Activated T-helper 1 cell treated with anti-CD3 and anti-CD28 coated beads, Interleukin-12 subunit alpha, Interleukin-12 subunit beta, Interleukin-2, Interleukin-4 antibody, amounts not matched to agents 30 ng/mL and 10 ng/mL and 1 ng/mL, durations not matched to agents 14 hours and 24 hours and 36 hours (primary cell): ENCODE results near the gene DGKA. TPM values are rescaled to one million over a fixed set of nuclear protein-coding genes. Genes with fewer than 3 reads are reported as not detected.

ENCODE experiments used
- DNase-seq: peaks from one replicate; pipeline ENCODE4 v3.0.0; 2021; ENCODE audit warnings: low spot score
- H3K27ac Mint-ChIP-seq: one replicate; pipeline ENCODE4 v1.8.0; 2021; ENCODE audit warnings: mild to moderate bottlenecking, mixed read lengths
- H3K27me3 Mint-ChIP-seq: one replicate; pipeline ENCODE4 v1.8.0; 2022; ENCODE audit warnings: mild to moderate bottlenecking, moderate library complexity, mixed read lengths; ENCODE audit not compliant: insufficient read depth
- H3K36me3 Mint-ChIP-seq: one replicate; pipeline ENCODE4 v1.8.0; 2021; ENCODE audit warnings: low read depth, mixed read lengths
- H3K4me1 Mint-ChIP-seq: one replicate; pipeline ENCODE4 v1.8.0; 2021; ENCODE audit warnings: low read depth, mixed read lengths
- H3K4me3 Mint-ChIP-seq: one replicate; pipeline ENCODE4 v1.8.0; 2021; ENCODE audit warnings: mild to moderate bottlenecking, moderate library complexity, mixed read lengths
- H3K9me3 Mint-ChIP-seq: one replicate; pipeline ENCODE4 v1.8.0; 2021; ENCODE audit warnings: mixed read lengths
- intact Hi-C: fragments of 100-400 bp; cut with micrococcal nuclease; formaldehyde crosslinking; loops from one replicate; pipeline ENCODE4 v1.15.1; 2024
- total RNA-seq: library from RNA; stranded (reverse); gene quantifications from 2 replicates; pipeline ENCODE4 v1.2.3, GENCODE V29; 2022

The DGKA gene
- total RNA-seq, 1 donor from 2014 or later, result 379 TPM

DNA sequence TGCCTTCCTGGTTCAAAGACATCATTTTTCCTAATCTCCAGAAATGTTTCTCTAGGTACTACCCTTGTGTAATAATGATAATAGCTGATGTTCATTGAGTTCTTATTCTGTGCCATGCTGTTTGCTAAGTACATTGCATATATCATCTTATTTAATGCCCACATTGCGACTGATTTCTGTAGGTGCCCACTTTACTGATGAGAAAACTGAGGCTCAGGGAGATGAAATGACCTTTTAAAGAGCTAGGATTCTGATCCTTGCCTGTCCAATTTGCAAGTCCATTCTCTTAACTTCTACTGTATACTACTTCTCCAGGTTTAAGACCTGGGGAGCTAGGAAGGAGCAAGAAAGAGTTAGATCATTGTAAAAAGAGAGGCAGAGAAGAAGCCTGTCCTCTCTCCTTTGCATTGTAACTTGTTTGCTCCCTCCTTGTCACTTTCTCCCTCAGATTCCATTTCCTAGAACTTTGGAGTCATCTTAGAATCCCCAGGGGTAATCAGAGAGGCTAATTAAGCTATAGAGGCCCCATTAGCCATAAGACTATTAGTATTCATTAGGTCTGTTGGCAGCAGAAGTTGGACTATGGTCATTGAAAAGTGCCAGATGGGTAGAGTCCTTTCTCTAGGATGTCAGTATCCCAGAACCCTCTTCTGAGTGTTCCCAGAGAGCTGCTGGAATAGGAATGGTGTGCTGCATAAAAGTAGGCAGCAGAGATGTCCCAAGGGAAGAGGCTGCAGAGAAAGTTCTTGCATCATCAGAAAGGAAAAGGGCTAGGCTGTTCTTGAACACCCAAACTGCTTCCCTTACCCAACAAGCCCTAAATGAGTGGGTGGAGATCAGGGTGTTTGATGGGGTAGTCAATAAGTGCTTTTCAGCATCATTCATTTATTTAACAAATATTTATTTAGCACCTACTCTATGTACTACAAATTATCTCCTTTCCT is 3.1 kb downstream of the DGKA start:
- Mint-ChIP-seq H3K4me1 (peaks cover 84% of the 10 kb centered on the region), H3K9me3 (no peaks in the 10 kb centered on the region), H3K4me3 (peak overlapping the region; percentile 99), H3K36me3 (peaks cover 59% of the 10 kb centered on the region), H3K27ac (peak overlapping the region; percentile 95), H3K27me3 (no peaks in the 10 kb centered on the region)
- DNase-seq, result no peak
- intact Hi-C loops, result loop anchor here (5.0 to 10.0 kb wide), 3 partner anchors 288 to 1649 kb away; partner anchors contain the start of genes CBX5, HNRNPA1, NABP2 and NEMP1

DNA sequence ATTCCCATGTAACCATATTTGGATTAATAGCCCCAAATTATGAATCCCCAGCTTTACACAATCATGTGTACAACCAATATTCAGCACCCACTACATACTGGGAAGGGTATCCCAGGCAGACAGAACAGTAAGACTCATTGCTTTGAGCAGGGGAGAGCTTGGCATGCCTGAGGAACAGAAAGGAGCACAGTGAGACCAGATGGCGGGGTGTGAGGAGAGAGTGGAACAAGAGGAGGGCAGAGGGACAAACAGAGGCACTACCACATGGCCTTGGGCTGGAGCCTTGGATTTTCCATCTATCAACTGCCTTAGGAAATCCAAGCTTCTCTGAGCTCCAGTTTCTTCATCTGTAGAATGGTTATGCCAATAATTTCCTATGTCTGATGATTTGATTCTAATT is 3.8 kb downstream of the DGKA start:
- H3K9me3 Mint-ChIP-seq, result no peaks in the 10 kb centered on the region
- H3K4me1 Mint-ChIP-seq, result peaks cover 84% of the 10 kb centered on the region
- intact Hi-C loops, result loop anchor here (5.0 to 10.0 kb wide), 3 partner anchors 288 to 1650 kb away; partner anchors contain the start of genes CBX5, HNRNPA1, NABP2 and NEMP1
- peak overlapping the region; percentile 95 for H3K27ac Mint-ChIP-seq
- no peaks in the 10 kb centered on the region for H3K27me3 Mint-ChIP-seq
- H3K4me3 Mint-ChIP-seq, result peak overlapping the region; percentile 99
- peaks cover 62% of the 10 kb centered on the region for H3K36me3 Mint-ChIP-seq
- DNase-seq, result no peak

DNA sequence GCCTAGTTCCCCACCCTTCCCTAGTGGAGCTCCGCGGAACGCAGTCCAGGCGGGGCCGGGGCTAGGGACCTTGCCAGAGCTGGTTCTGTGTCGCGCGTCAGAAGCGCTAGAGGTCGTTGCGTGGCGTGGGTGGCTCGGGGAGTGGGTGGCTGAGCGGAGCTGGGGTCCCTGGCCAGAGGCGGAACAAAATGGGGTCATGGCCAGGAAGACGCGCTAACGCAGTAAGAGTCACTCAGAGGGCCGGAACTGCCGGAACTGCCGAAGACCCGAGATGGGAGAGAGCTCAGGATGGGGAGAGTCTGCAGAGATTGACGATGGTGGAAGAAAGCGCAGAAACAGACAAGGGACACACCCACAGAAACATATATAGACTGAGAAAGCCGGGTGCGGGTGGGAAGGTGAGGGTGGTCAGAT is 4.8 kb downstream of the DGKA start:
- H3K36me3 Mint-ChIP-seq, result peaks cover 71% of the 10 kb centered on the region
- intact Hi-C loops, result loop anchor here (10.0 kb wide), 1 partner anchor 1651 kb away; the partner anchor contains the start of genes CBX5 and HNRNPA1
- peak overlapping the region; percentile 95 for H3K27ac Mint-ChIP-seq
- peak overlapping the region; percentile 99 for H3K4me3 Mint-ChIP-seq
- peaks cover 84% of the 10 kb centered on the region for H3K4me1 Mint-ChIP-seq
- no peak for DNase-seq
- no peaks in the 10 kb centered on the region for H3K9me3 Mint-ChIP-seq
- no peaks in the 10 kb centered on the region for H3K27me3 Mint-ChIP-seq

DNA sequence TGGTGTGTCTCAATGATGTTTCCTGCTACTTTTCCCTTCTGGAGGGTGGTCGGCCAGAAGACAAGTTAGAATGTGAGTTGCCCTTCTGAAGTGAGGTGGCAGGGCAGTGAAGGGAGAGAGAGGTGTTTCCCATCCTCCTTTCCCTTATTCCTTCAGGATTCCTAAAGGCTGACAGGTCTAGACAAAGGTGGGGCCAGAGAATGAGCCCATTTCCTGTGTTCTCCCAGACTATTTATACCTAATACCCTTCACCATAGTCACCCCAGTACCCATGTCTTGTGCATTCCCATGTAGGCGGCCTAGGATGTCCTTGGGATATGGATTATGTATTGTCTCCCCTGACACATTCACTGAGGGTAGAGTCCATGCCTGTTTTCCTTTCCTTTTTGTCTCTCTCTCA is 7.0 kb downstream of the DGKA start:
- H3K4me3 Mint-ChIP-seq, result no peak overlapping the region
- intact Hi-C loops, result loop anchor here (10.0 kb wide), 1 partner anchor 1653 kb away; the partner anchor contains the start of genes CBX5 and HNRNPA1
- peak overlapping the region; percentile 81 for H3K27ac Mint-ChIP-seq
- DNase-seq, result no peak
- no peaks in the 10 kb centered on the region for H3K9me3 Mint-ChIP-seq
- H3K27me3 Mint-ChIP-seq, result no peaks in the 10 kb centered on the region
- H3K36me3 Mint-ChIP-seq, result peaks cover 80% of the 10 kb centered on the region
- peaks cover 78% of the 10 kb centered on the region for H3K4me1 Mint-ChIP-seq

DNA sequence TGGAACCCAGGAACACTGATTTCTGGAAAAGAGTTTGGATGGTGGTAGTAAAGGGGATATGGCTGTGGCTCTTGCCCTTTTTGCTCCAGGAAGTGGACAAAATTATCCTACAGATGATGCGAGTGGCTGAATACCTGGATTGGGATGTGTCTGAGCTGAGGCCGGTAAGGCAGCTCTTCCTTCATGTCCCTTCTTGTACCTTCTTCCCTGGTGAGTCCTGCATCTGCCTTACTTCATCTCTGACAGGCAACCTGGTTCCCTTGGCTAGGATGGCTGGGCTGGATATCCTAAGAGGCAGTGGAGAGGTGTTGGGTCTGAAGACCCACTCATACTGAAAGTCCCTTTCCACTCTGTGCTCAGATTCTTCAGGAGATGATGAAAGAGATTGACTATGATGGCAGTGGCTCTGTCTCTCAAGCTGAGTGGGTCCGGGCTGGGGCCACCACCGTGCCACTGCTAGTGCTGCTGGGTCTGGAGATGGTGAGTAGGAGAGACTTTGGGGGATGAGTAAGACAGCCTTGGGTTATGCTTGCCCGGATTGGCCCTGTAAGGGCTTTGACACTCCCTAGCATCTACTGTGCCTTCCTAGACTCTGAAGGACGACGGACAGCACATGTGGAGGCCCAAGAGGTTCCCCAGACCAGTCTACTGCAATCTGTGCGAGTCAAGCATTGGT is 8.0 kb downstream of the DGKA start:
- H3K4me3 Mint-ChIP-seq, result peak overlapping the region; percentile 46
- DNase-seq, result no peak
- intact Hi-C loops, result loop anchor here (10.0 kb wide), 1 partner anchor 1654 kb away; the partner anchor contains the start of genes CBX5 and HNRNPA1

DNA sequence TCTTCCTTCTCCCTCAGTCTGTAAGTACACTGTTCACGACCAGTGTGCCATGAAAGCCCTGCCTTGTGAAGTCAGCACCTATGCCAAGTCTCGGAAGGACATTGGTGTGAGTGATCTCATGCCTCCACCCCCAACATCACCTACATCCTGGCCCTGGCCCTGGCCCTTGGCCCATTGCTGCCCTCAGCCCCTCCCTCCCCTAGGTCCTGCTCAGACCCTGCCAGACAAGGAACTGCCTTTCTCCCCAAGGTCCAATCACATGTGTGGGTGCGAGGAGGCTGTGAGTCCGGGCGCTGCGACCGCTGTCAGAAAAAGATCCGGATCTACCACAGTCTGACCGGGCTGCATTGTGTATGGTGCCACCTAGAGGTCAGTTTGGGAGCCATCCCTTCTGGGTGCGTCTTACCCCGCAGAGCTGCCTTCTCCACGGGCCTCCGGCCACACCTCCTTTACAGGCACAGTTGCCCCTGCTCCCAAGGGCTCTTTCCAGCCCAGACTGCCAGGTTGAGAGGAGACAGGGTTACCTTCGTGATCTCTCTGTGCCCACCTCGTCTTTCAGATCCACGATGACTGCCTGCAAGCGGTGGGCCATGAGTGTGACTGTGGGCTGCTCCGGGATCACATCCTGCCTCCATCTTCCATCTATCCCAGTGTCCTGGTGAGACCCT is 9.2 kb downstream of the DGKA start:
- intact Hi-C loops, result loop anchor here (1.0 kb wide), 5 partner anchors 9 to 202 kb away; partner anchors contain the start of genes DGKA, GDF11, ORMDL2 and PYM1
- Mint-ChIP-seq H3K27me3 (no peaks in the 10 kb centered on the region), H3K4me3 (peak overlapping the region; percentile 9), H3K36me3 (peaks cover 83% of the 10 kb centered on the region), H3K9me3 (no peaks in the 10 kb centered on the region), H3K4me1 (peaks cover 56% of the 10 kb centered on the region), H3K27ac (peak overlapping the region; percentile 18)
- peak; percentile 76 for DNase-seq

More for the DNA sequence above, 8.0 kb downstream of the DGKA start:
- Mint-ChIP-seq H3K4me1 (peaks cover 68% of the 10 kb centered on the region), H3K36me3 (peaks cover 84% of the 10 kb centered on the region), H3K9me3 (no peaks in the 10 kb centered on the region), H3K27me3 (no peaks in the 10 kb centered on the region), H3K27ac (peak overlapping the region; percentile 81)

DNA sequence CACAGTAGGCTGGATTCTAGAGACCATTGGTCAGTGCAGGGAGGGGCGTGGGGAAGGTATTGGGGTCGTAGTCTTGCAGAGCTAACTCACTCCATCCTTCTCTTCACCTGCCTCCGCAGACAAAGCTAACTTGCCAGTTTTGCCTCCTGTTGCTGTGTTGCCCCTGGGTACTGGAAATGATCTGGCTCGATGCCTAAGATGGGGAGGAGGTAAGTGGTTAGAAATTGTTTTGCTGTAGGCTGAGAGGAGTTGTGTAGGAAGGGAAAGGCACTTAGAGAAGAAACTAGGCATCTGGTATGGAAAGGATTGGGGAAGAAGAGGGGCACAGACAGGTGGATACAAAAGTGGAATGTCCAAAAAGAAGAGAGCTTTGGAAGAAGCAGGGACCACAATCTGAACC is 11.1 kb downstream of the DGKA start:
- intact Hi-C loops, result no loop called here
- H3K4me1 Mint-ChIP-seq, result peaks cover 43% of the 10 kb centered on the region
- H3K4me3 Mint-ChIP-seq, result no peak overlapping the region
- H3K36me3 Mint-ChIP-seq, result peaks cover 77% of the 10 kb centered on the region
- no peaks in the 10 kb centered on the region for H3K9me3 Mint-ChIP-seq
- H3K27ac Mint-ChIP-seq, result peak overlapping the region; percentile 16
- no peaks in the 10 kb centered on the region for H3K27me3 Mint-ChIP-seq
- DNase-seq, result no peak

DNA sequence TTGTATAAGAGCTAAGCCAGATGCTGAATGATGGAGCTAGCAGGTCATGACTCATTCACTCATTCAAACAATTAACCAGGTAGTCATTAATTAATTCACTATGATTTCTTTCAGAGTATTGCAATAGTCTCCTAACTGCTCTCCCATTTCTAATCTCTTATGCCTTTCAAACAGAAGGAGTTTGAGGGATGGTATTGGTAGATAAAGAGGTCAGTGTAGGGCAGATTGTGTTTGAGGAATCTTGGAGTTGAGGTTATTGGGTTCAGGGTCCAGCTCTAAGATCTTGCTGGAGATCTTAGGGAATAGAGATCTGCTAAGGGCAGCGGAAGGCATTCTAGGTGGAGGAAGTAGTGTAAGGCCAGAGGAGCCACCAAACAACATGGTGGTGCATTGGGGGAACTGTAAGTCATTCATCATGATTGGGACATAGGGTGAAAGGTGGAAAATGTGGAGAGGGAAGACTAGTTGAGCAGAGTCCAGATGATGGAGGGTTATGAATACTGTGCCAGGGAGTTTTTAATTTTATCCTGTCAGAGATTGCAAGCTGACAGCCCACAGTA is 11.7 kb downstream of the DGKA start:
- H3K36me3 Mint-ChIP-seq, result peaks cover 76% of the 10 kb centered on the region
- intact Hi-C loops, result no loop called here

DNA sequence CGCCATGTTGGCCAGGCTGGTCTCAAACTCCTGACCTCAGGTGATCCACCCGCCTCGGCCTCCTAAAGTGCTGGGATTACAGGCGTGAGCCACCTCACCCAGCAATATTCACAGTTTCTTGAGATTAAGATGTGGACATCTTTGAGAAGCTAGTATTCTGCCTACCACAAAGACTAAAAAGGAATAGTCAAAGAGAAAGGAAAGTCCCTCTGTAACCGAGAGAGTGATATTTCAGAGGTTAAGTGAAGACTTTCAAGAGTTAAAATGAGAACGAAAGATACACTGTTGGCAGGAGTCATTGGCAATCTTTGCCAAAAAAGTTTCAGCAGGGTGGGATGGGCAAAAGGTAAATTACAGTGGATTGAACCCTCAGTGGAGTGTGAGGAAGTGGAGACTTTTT is 15.6 kb downstream of the DGKA start:
- no peak overlapping the region for H3K4me3 Mint-ChIP-seq

More for the DNA sequence above, 11.7 kb downstream of the DGKA start:
- Mint-ChIP-seq H3K9me3 (no peaks in the 10 kb centered on the region), H3K4me1 (peaks cover 37% of the 10 kb centered on the region), H3K4me3 (no peak overlapping the region), H3K27me3 (no peaks in the 10 kb centered on the region), H3K27ac (peak overlapping the region; percentile 14)
- no peak for DNase-seq

DNA sequence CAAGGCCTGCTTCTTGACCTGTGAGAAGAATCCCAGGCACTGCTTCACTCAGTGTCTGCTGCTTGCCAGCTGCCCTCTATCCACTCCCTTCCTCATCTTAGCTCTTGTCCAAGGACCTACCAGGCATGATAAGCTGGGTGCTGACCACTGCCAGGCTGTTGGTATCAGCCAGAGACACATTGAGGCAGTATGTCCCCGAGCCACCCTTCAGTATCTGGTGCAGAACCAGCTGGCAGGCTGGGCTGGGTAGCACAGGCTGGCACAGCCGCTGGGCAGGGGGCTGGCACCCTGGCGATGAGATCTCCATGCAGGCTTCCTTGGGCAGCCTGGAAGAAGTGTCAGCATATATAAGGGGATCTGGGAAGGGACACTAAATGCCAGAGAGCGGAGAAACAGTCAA is 24.4 kb downstream of the DGKA start:
- H3K4me1 Mint-ChIP-seq, result no peaks in the 10 kb centered on the region
- no peaks in the 10 kb centered on the region for H3K9me3 Mint-ChIP-seq
- H3K27me3 Mint-ChIP-seq, result no peaks in the 10 kb centered on the region
- H3K36me3 Mint-ChIP-seq, result peaks cover 47% of the 10 kb centered on the region
- intact Hi-C loops, result no loop called here
- H3K27ac Mint-ChIP-seq, result no peak overlapping the region
- DNase-seq, result no peak
- H3K4me3 Mint-ChIP-seq, result no peak overlapping the region

More for the DNA sequence above, 15.6 kb downstream of the DGKA start:
- Mint-ChIP-seq H3K9me3 (no peaks in the 10 kb centered on the region), H3K36me3 (peaks cover 59% of the 10 kb centered on the region), H3K27me3 (no peaks in the 10 kb centered on the region), H3K27ac (peak overlapping the region; percentile 75), H3K4me1 (peaks cover 6% of the 10 kb centered on the region)
- intact Hi-C loops, result no loop called here
- no peak for DNase-seq

DNA sequence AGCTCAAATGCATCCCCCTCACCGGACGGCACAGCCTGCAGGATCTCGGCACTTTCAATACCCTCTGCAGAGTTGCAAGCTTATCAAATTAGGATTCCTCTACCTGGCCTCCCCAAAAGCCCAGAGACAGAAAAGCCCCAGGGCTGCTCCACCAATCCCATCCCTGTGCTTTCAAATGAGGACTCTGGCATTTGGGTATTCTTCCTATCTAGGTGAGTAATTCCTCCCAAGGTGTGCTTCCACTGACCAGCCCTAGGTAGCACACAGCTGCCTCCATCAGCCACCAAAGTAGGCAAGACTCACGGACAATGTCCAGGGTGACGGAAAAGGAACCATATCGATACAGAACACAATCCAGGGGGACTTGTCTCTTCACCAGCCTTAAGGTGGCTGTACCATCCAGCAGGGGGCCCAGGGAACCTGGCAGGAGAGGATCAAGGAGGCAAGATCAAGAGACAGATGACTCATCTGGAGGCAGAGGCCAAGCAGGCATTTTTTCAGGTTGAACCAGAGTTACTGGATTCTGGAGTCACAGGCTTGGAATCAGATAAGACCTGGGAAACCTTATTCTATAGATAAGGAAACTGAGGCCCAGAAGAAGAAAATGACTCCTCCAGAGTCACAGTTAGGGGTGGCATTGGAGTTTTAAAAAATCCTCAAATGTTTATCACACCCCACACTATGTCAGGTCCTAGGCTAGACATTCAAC is 25.0 kb downstream of the DGKA start:
- Mint-ChIP-seq H3K27ac (peak overlapping the region; percentile 19), H3K4me3 (no peak overlapping the region), H3K4me1 (no peaks in the 10 kb centered on the region), H3K9me3 (no peaks in the 10 kb centered on the region), H3K27me3 (no peaks in the 10 kb centered on the region), H3K36me3 (peaks cover 47% of the 10 kb centered on the region)
- intact Hi-C loops, result no loop called here
- no peak for DNase-seq
